H1 (cell line): Measurements from ENCODE around the gene C13orf42. TPM values are rescaled to one million over a fixed set of nuclear protein-coding genes. Genes with fewer than 3 reads are reported as not detected.

ENCODE experiments used
- ASH2L ChIP-seq: fragments of 200-600, 300-600 bp; sonication (generic); IDR thresholded peaks from one replicate; pipeline ENCODE4 v1.7.1; 2017; ENCODE audit warnings: low read length
- ATF2 ChIP-seq: IDR thresholded peaks from 2 replicates; pipeline ENCODE4 v1.6.1; 2012; ENCODE audit warnings: low read length, inconsistent platforms
- CREB1 ChIP-seq: IDR thresholded peaks from 2 replicates; pipeline ENCODE4 v1.6.1; 2012; ENCODE audit warnings: inconsistent platforms
- CTBP2 ChIP-seq: IDR thresholded peaks from 2 replicates; pipeline ENCODE4 v1.7.0; 2011; ENCODE audit warnings: borderline replicate concordance, mild to moderate bottlenecking, moderate library complexity, mixed read lengths, low read length; ENCODE audit not compliant: insufficient read depth, insufficient read length
- CTCF ChIP-seq, 3 experiments: IDR thresholded peaks; 1 replicate in 2 of 3; 2 replicates in 1 of 3; pipeline versions ENCODE4 v1.5.1 to v1.6.1; 2011; ENCODE audit warnings: low read length in 3 of 3, mild to moderate bottlenecking in 3 of 3, inconsistent platforms in 2 of 3, low read depth in 1 of 3, moderate library complexity in 1 of 3; ENCODE audit not compliant: insufficient read depth in 1 of 3; ENCODE audit errors: control extremely low read depth in 1 of 3
- EP300 ChIP-seq, 2 experiments: IDR thresholded peaks; 1 replicate in 1 of 2; 2 replicates in 1 of 2; pipeline ENCODE4 v1.6.1; 2011 to 2012; ENCODE audit warnings: low read depth in 2 of 2, low read length in 2 of 2, mild to moderate bottlenecking in 2 of 2, borderline replicate concordance in 1 of 2, inconsistent platforms in 1 of 2, moderate library complexity in 1 of 2
- HDAC2 ChIP-seq, 2 experiments: fragments of 300-600 bp in 1 of 2; sonication (generic) in 1 of 2; IDR thresholded peaks; 2 replicates each; pipeline ENCODE4 v1.6.1; 2011 to 2012; ENCODE audit warnings: low read depth in 2 of 2, low read length in 2 of 2, mild to moderate bottlenecking in 2 of 2, moderate library complexity in 2 of 2, borderline replicate concordance in 1 of 2, inconsistent platforms in 1 of 2
- JUND ChIP-seq: IDR thresholded peaks from 2 replicates; pipeline ENCODE4 v1.6.1; 2011; ENCODE audit warnings: mild to moderate bottlenecking, improper control_type of control experiment, low read length
- MAFK ChIP-seq: IDR thresholded peaks from 2 replicates; pipeline ENCODE4 v1.6.1; 2012; ENCODE audit warnings: low read depth, mild to moderate bottlenecking, improper control_type of control experiment, low read length
- NANOG ChIP-seq: IDR thresholded peaks from 2 replicates; pipeline ENCODE4 v1.6.1; 2011; ENCODE audit warnings: low read length, low read depth, mild to moderate bottlenecking, inconsistent platforms; ENCODE audit not compliant: insufficient read depth, poor library complexity, severe bottlenecking
- RXRA ChIP-seq: IDR thresholded peaks from 2 replicates; pipeline ENCODE4 v1.6.1; 2011; ENCODE audit warnings: low read depth, mild to moderate bottlenecking, low read length, moderate library complexity; ENCODE audit not compliant: insufficient read depth
- SIN3A ChIP-seq, 2 experiments: IDR thresholded peaks in 1 of 2; conservative IDR thresholded peaks in 1 of 2; 2 replicates each; pipeline ENCODE4 v1.6.1; 2011 to 2012; ENCODE audit warnings: low read length in 2 of 2, improper control_type of control experiment in 1 of 2, low read depth in 1 of 2, mild to moderate bottlenecking in 1 of 2
- SP2 ChIP-seq: IDR thresholded peaks from 2 replicates; pipeline ENCODE4 v1.6.1; 2012; ENCODE audit warnings: mild to moderate bottlenecking, low read length, inconsistent platforms
- SRF ChIP-seq: IDR thresholded peaks from 2 replicates; pipeline ENCODE4 v1.6.1; 2011; ENCODE audit warnings: mild to moderate bottlenecking, low read depth, low read length, moderate library complexity
- SUZ12 ChIP-seq: fragments of 200-600 bp; sonication (generic); IDR thresholded peaks from 2 replicates; pipeline ENCODE4 v1.6.1; 2012; ENCODE audit warnings: mild to moderate bottlenecking, inconsistent platforms, low read length, moderate library complexity, mixed read lengths
- TAF1 ChIP-seq: IDR thresholded peaks from 2 replicates; pipeline ENCODE4 v1.6.1; 2011; ENCODE audit warnings: mild to moderate bottlenecking, low read depth, low read length
- TCF12 ChIP-seq: IDR thresholded peaks from 2 replicates; pipeline ENCODE4 v1.6.1; 2011; ENCODE audit warnings: low read depth, mild to moderate bottlenecking, low read length
- TEAD4 ChIP-seq: IDR thresholded peaks from 2 replicates; pipeline ENCODE4 v1.6.1; 2012; ENCODE audit warnings: low read depth, low read length, inconsistent platforms, mixed read lengths
- YY1 ChIP-seq: IDR thresholded peaks from 2 replicates; pipeline ENCODE4 v1.6.1; 2011; ENCODE audit warnings: low read depth, mild to moderate bottlenecking, low read length
- polyA plus RNA-seq, 7 experiments: library from polyadenylated mRNA; depleted of rRNA in 3 of 7; stranded (reverse) in 5 of 7; unstranded in 2 of 7; fragments of >200 nt in 5 of 7; fragments of 200-250 nt in 2 of 7; gene quantifications; 1 replicate in 5 of 7; 2 replicates in 1 of 7; 4 replicates in 1 of 7; pipeline versions ENCODE4 v1.2.1 to v1.2.3, GENCODE V29; 2011 to 2013; ENCODE audit warnings: missing spikeins in 2 of 7, mixed read lengths in 2 of 7
- total RNA-seq: library from RNA; stranded (reverse); fragmentation: NEBNext Ultra II Directional; extraction: Animal tissue kit (Norgen Biotek cat#: 25700); gene quantifications from 2 replicates; pipeline ENCODE4 v1.2.1, GENCODE V29; 2021

Gene C13orf42
- total and polyA plus RNA-seq, 2 of the 8 experiments (the other 6 are each of a cell fraction or from before 2014, with no cell fraction given): 9.9 to 10.1 TPM

GRCh38 chr13:51125495-51126226 is 14.6 kb upstream of the C13orf42 start (continued):
- TF ChIP-seq MAFK: no peak; the same call in 1 of the 2 replicates
- peak; percentile 86 for TF ChIP-seq YY1
- no peak for TF ChIP-seq SP2
- TF ChIP-seq SRF: no peak
- no peak for TF ChIP-seq EP300 (IDR thresholded peaks at IDR 0.05; ENCODE audit: borderline replicate concordance in 1 of 2, low read depth in 2 of 2, low read length in 2 of 2)
- no peak for TF ChIP-seq TAF1
- TF ChIP-seq TCF12: 0 out of 2 replicates have a peak, but pooled peaks have one; percentile 57
- peak; percentile 85 to 96 (median 89) for TF ChIP-seq CTCF (IDR thresholded peaks at IDR 0.05; ENCODE audit: control extremely low read depth in 1 of 3, insufficient read depth in 1 of 3, low read depth in 1 of 3, low read length in 3 of 3)
- 0 out of 2 replicates have a peak, but pooled peaks have one; percentile 28 for TF ChIP-seq CREB1
- TF ChIP-seq HDAC2 (IDR thresholded peaks at IDR 0.05; ENCODE audit: borderline replicate concordance in 1 of 2, low read depth in 2 of 2, low read length in 2 of 2): no peak
- TF ChIP-seq SUZ12: no peak
- no peak for TF ChIP-seq RXRA
- TF ChIP-seq ATF2: no peak
- TF ChIP-seq JUND: no peak
- no peak for TF ChIP-seq ASH2L
- TF ChIP-seq TEAD4: peak; percentile 24; the same call in 1 of the 2 replicates
- peak in 1 of 2 experiments; percentile 74; a peak in 1 of 4 replicates for TF ChIP-seq SIN3A (conservative IDR thresholded peaks at IDR 0.05 in 1 of 2, IDR thresholded peaks at IDR 0.05 in 1 of 2; ENCODE audit: low read depth in 1 of 2, low read length in 2 of 2)
- TF ChIP-seq NANOG: no peak
- TF ChIP-seq CTBP2: no peak
